Pulmonary artery endothelial cell (primary cell): ENCODE results near the gene CACNA1S. TPM values are rescaled to one million over a fixed set of nuclear protein-coding genes. Genes with fewer than 3 reads are reported as not detected.

Experiments used
- DNase-seq: peaks from one replicate; pipeline ENCODE4 v3.0.0-alpha.2; 2011; ENCODE audit warnings: low read depth, low spot score
- total RNA-seq: library from RNA; depleted of rRNA; stranded (reverse); fragments of >200 nt; gene quantifications from 2 replicates; pipeline ENCODE4 v1.2.3, GENCODE V29; 2014

The CACNA1S gene
- total RNA-seq, 1 donor from 2014 or later = not detected

DNA sequence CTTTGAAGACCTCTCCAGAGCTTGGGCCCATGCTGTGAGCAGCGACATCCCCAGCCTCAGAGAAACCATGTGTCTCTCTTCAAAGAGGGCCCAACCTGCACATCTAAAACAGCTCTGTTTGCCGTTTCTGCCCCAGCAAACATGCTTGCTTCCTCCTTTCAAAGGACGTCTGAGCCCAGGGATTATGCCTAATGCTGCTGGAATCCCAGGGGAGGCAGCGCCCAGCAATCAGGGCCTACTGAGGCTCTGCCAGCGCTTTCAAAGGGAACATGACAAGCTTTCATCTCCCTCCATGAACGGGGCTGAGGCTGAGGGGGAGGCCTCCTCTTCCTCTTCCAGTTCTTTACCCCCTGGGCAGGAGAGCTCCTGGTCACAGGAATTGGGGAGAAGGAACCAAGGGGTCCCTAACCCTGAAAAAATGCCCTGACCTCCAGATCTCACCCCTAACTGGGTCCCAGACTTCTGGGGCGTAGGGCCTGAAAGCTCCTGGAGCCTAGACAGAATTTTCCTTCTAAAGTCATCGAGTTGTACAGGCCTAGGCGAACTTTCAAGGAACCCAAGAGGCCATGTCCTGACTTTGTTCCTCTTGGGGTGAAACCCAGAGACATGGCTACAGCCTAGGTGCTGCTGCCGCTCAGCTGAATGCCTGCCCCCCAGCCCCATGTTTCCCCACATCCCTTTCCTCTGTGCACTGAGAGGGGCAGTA is 28.2 kb upstream of the CACNA1S start:
- no peak for DNase-seq

DNA sequence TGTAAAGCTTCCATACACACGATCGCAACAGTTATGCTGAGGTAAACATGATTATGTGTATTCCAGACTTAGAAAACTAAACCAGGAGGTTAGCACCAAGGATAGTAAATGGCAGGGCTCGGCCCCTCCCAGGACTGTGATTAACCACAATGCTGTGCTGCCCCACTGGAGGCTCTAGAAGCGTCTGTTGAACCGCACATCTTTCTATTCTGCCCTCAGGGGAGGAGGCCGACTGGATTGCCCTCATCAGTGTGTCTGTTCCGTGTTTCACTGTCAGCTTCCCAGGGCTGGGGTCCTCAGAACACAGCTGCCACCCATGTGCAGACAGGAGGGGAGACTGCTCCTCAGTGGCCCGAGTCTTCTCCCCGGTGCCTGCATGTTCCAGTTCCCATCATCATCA is 27.5 kb upstream of the CACNA1S start:
- no peak for DNase-seq

DNA sequence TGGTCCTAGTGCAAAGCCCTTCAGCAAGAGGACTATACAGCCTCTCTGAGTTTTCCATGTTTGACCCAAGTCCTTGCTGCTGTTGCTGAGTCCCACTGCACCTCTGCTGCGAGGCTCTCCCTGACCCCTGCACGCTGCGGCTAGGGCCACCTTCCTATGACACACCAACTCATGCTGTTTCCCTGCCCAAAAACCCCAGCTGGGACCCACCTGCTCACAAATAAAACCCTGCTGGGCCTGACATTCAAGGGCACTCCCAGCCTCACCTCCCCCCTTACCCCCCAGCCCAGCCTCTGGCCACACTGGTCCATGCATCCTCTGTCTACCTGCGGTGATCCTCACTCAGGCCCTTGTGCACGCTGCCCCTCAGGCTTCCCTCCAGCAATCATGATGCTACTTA is 27.1 kb upstream of the CACNA1S start:
- DNase-seq = no peak

DNA sequence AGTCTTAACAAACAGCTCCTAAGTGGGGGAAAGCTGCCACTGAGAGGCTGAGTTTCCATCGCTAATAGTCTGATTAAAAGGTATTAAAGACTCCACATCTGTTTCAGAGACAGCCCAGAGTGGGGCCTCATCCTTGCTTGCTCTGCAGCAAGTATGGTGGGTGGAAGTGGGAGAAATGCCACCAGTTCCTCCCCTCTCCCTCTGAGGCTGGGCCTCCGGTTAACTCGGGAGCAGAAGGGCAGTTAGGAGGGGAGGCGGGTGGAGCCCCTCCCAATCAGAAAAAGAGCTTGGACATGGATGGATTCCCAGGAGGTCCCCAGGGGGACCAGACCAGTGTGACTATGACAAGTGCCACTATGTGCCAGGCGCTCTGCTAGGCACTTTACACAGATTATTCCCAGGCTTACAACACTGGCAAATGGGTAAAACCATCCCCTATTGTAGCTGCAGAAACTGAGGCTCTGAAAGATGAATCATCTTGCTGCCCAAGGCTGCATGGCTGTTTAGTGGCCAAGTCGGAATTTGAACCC is 26.1 kb upstream of the CACNA1S start:
- DNase-seq = no peak

DNA sequence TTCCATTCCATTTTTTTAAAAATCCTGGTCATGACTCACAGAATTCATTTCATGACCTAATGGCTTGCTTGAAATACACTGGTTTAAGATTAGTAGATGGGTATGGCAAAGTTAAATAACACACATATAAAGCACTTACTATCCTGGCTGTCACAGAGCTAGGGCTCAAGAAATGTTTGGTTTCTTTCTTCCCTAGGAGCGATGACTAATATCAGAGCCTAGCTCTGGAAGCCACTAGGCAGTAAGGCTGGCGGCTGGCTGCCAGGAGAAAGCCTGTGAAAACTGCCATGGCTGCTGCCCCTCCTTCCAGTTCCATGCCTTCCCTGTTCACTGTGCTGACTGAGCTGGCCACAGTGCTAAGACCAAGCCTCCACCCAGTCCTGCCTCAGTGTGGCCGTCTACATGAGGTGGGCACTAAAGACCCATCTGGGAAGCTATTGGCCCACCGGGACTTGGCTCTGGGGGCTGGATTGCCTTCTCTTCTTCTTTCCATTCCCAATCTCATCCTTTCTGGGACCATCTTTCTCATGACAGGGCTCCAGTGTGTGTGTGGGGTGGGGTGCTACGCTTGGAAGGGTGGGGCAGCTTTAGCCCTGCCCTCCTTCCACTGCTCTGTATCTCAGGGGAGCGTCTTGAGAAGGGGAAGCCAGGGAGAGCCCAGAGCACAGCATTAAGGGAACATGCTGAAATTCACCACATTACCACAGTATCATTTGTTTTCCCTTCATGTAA is 25.5 kb upstream of the CACNA1S start:
- no peak for DNase-seq

DNA sequence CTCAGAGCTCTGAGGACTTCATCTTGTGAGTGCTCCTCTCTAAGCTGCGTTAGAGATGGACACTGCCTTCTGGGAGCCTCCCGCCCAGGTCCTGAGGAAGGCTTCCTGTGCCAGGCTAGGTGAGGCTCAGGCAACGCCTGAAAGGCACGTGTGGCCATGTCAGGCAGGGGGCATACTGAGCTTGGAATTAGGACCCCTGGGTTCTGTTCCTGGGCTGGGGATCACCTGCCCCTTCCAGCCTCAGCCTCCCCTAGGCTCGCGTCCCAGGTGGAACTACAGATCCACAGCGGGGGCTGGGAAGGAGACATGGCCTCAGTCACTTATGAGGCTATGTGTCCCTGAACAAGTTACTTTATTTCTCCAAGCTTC is 24.8 kb upstream of the CACNA1S start:
- no peak for DNase-seq

DNA sequence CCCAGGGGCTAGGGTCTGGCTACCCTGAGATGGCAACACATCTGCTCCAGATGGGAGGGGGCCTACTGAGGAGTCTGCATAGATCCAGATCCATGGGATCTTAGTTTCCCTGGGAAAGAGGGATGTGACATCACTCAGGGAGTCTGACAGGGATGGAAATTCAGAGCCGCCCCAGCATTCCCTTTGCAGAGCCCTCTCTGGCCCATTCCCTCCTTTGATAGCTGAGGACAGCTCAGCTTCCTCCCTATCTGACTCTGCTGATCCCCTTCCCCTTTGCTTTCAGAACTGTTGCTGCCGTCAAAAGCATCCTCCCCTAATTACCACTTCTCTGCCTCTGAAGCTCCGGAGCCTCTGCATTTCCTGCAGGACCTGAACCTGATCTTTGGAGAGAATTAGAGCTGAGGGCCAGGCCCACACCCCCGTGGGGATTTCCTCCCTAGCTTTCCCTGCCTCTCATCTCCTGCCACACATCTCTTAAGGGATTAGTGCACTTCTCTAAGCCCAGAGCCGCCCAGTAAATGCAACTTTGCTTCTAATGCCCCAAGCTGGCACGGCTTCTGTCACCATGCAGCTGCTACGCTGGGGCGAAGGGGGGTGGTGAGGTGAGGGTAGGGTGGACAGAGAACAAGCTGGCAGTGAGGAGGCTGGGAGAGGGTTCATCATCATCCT is 24.3 kb upstream of the CACNA1S start:
- no peak for DNase-seq

DNA sequence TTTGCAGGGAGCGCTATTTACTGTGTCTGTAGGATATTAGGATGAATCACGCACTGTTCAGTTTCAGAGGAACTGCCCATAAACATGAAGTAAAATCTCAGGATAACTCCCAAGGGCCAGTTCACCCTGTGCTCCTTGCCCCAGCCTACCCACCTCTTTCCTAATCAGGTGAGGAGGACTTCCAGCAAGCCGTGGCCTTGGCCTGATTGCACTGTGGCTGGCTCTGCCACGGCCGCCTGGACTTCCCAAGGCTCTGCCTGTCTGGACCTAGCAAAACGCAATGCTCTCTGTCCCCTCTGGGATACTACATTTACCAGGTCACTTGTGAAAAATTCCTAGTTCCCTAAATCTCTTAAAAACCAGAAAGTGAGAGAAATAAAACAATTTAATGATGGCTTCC is 22.2 kb upstream of the CACNA1S start:
- no peak for DNase-seq

DNA sequence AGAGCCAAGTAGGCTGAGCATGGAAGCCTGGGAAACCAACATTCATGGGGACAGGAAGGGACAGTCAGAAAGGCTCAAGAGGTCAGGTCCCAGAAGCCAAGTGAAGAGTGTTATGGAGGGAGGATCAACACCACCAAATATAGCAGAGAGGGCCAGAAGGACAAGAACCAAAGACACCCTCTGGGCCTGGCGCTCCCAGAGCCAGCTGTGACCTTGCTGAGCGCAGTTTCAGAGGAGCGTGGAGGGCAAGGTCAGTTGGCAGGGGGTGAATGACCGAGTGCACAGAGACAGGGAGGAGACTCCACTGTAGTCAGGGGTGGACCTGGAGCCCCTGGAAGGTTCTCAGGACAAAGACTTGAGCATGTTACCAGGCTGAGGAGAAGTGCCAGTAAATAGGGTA is 19.2 kb upstream of the CACNA1S start:
- no peak for DNase-seq

DNA sequence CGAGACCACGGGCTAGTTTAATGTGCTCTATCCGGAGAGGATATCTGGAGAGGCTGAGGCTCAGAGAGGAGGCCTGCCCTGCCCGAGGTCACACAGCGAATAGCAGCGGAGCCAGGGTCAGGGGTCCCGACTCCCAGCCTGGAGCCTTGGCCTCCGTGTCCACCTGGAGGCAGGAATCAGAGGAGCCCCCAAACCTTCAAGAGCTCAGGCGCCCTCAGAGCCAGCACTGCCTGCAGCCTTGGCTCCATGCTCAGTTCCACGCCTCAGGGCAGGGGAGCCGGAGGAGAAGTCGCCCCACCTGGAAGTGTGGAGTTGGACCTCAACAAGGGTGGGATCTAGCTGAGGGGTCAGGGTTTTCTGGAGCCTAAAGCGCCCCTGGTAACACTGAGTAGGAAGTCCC is 16.7 kb upstream of the CACNA1S start:
- DNase-seq = no peak

DNA sequence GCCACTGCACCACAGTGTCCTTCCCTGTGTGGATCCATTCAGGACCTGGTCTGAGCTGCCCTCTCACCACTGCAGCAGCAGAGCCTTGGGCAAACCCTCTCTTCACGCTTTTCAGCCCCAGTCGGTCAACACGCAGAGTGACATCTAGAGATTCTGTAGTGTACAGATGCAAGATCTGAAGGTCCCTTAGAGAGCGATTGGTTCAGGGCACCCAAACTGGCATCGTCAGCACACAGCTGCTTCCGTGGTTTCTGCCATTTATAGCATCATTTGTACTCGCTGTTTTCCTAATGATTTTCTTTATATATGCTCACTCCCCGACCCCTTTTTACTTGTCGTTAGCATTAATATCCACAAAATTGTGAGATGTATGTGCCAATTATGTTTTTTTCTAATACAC is 16.2 kb upstream of the CACNA1S start:
- DNase-seq = no peak

DNA sequence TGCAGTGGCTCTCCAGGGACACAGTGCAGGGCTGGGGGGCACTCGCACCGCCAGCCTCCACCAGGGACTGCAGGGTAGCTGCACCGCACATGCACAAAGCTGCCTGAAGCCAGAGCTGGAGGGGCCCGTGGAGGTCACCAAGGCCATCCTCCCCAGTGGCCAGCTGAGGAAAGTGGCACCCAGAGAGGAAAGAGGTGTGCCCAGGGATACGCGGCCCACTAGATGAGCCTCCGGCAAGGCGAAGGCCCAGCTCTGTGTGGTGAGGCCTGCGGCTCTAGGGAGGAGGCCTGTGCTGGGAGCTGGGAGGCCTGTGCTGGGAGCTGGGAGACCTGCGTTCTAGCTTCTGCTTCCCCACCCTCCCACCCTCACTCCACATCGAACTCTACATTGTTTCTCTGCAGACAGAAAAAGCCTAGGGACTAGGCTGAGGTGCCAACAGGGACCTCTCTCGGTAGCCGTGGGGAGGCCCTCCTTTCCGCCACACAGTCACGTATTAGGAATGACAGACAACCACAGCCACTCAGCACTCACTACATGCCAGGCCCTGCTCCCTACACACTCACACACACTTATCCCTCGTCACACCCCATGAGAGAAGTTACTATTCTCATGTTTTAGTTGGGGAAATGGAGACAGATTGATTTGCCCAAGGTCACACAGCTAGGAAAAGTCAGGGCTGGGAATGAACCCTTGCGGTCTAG is 15.7 kb upstream of the CACNA1S start:
- DNase-seq = no peak

DNA sequence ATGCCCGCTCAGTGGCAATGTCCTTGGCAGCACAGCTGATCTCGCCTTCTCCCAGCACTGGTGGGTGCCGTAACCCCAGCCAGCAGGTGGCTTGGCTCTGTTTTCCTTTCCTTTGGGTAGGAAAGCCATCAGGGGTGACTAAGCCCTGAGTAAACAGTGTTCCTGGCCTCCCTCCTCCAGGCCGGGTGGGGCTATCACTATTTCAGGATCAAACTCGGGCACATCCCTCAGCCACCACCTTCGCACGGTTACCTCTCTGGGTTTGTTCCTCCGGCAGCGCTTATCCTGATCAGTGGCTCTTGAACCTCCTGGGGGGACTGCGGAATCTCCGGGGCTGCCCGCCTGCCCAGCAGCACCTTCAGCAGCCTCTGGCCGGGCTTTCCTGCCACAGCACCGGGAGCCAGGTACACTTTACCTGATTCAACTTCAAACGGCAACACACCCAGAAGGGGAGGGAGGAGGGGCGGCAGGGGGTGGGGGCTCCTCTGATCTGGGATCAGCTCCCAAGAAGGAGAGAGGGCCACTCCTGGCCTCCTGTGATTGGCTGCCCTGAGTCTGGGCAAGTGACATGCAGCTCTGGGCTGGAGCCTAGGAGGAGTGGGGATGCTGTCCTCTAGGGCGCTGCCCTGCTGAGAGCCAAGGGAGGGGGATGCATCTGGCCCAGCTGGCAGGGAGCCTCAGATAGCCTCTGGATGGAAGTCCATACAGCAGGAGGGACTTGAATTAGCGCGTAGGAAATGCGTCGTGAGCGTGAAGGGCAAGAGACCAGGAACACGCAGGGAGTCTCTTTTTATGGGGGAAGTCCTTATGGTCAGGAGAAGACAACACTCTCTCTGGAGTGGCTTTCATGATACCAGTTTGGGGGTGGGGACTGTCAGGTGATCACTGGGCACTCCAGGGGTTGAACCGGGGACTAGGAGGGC is 14.9 kb upstream of the CACNA1S start, which contains the start of gene ASCL5:
ASCL5 (minus strand) TSS at position 353 of the 923 bp plus-strand sequence. CDS start 11,812 bp downstream, outside the sequence.
- DNase-seq = no peak

DNA sequence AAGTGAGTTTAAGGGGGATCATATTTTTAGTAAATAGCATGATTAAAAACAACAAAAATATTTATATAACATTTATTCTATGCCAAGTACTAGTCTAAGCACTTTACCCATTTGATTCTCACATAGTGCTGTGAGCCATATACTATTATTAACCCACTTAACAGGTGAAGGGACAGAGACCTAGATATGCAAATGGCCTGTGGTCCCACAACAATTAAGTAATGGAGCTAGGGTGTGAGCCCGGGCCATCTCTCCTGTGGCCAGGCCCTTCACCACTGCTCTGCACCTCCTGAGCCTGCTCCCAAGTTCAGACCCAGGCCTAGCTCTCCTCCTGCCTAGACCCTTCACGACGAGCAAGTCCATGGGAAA is 14.2 kb upstream of the CACNA1S start:
- no peak for DNase-seq

DNA sequence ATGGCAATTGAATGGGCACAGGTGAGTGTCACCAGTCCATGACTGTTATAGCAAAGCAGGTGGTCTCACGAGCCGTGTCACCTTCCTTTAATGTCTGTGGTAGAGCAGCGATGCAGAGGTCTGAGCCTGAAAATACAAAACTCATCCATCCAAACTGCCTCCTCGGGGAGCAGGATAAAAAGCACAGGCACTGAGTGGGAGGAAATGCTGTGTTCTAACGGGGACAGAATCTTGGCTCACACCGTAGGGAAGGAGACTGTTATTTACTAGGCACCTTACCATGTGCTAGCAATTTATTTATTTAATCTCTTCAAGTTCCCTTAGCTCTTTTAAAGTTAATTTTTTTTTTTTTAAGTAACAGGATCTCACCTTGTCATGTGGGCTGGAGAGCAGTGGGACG is 13.6 kb upstream of the CACNA1S start:
- no peak for DNase-seq

DNA sequence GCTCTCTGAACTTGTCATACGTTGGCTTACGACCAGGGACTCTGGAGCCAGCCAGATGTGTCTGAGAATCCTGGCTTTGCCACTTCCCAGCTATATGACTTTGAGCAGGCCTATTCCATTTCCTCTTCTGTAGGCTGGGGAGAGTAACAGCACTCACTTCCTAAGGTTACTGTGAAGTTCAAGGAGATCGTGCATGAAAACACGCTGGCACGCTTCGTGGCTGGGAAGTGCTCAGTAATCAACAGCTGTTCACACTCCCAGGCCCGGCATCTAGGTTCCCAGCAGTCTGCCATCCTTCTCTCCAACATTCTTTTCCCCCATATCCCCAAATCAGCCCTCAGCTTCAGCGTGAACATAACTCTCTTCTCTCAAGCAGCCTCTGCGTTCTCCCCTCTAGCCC is 12.8 kb upstream of the CACNA1S start:
- no peak for DNase-seq

DNA sequence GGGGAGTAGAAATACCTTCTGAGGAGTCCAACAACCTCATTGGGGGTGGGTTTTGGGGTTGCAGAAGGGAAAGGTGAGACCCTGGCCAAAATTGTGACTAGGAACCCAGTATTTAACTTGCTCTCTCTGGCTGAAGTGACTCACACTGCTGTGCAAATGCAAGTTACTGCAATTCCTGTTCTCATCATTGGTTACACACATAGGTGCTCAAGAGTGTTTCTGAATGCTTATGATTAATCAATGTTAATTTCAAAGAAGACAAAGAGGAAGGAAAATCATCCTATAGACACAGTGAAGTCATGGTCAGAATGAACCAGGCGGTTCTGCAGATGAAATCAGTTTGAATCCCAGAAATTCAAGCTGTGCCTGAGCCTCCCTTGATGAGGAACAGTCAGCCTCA is 11.6 kb upstream of the CACNA1S start:
- DNase-seq = no peak

DNA sequence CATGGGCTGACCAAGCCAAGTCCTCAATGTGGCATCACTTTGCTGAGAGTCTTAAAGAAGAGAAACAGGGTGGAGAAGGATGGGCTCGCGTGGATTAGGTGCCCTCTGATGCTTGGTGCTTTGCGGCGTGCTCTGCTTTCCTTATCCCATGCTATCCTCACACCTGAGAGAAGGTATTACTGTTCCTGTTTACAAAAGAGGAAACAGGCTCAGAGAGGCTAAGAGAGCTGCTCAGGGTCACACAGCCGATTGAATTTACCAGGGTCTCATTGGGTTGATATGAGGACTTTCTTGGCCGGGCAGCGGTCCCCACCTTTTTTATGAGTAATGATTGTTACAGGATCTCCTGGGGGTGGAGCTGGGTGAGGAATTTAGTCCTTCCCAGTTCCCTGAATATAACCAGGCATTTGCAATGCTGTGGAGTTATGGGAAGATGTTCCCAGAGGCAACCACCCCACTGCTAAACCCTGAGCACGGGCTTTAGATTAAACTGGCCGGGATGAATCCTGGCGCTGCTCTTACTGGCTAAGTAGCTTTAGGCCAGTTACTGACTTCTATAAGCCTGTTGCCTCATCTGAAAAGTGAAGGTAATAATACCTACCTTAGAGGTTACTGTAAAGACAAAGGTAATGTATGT is 10.2 kb upstream of the CACNA1S start:
- DNase-seq = no peak

DNA sequence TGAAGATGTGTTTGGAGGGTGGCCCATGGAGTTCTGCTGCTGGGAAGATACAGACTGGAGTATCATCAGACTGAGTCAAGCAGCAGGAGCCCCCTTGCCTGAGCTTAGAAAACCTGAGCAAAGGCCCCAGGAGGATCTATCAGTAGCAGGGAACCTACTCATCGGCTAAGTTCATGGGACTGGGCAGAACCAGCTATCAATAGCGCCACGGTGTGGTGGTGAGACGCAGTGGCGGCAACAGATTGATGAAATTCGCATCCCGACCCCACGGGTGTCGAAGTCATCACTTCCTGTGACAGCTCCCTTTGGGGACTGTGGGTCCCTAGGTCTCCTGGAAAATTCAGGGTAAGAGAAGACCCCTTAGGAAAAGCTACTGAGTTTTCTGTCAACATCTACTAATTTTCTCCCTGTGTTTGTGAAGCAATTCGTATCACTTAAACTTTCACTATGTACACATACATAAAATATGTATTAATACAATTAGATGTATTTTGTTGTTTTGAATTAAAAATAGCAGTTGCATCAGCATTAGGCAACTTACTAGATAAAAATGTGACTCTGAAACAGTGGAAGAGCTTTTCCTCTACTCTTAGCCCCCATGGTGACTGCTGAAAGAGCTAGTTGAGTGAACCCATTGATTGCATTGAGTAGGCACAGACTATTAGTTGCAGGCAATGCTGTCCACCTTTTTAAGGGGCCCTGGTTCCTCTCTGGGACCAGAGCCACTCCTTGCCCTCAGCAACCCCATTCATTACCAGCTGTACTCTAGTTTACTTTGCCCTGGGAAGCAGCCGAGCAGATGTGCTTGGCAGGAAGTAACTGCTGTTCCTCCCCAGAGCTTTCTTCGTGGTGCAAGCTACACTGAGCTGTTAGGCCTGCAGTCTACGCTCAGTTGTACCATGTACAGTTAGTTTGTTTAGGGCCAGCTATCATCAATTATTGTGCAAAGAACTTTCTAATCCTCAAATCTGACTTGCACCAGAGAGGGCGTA is 7.3 kb upstream of the CACNA1S start:
- DNase-seq = no peak
